GM21367 (cell line): ENCODE results near the gene VWA1.
"Not testable (repeated sequence)": the region's sequence is repeated elsewhere in the genome, so short reads cannot be mapped to it uniquely, and the experiment has no call there.

Experiments
- ATAC-seq: cut with Tn5 transposase; IDR thresholded peaks from one replicate; pipeline ENCODE4 v1.9.1; 2021; ENCODE audit not compliant: unreplicated experiment

The VWA1 gene

DNA sequence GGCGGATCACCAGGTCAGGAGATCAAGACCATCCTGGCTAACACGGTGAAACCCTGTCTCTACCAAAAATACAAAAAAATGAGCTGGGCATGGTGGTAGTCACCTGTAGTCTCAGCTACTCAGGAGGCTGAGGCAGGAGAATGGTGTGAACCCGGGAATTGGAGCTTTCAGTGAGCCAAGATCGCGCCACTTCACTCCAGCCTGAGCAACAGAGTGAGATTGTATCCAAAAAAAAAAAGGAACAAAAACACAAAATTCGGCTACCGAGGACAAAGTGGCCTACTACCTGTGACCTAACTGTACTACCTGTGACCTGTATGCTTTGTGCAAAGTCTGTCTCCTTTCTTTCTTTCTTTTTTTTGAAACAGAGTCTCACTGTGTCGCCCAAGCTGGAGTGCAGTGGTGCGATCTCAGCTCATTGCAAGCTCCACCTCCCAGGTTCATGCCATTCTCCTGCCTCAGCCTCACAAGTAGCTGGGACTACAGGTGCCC is 32.5 kb upstream of the VWA1 start:
- ATAC-seq: not testable (repeated sequence)

DNA sequence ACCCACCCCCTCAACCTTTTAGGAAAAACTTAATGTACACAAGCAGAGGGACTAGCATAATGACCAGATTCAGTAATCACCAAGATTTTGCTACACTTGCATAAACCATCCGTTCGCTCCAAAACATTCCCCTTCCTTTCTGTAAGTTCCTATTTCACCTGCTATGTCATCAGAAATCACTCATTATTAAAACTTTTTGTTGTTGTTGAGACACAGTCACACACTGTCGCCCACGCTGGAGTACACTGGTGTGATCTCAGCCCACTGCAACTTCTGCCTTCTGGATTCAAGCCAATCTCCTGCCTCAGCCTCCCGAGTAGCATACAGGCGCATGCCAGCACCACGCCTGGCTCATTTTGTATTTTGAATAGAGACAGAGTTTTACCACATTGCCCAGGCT is 31.8 kb upstream of the VWA1 start:
- ATAC-seq: no peak

DNA sequence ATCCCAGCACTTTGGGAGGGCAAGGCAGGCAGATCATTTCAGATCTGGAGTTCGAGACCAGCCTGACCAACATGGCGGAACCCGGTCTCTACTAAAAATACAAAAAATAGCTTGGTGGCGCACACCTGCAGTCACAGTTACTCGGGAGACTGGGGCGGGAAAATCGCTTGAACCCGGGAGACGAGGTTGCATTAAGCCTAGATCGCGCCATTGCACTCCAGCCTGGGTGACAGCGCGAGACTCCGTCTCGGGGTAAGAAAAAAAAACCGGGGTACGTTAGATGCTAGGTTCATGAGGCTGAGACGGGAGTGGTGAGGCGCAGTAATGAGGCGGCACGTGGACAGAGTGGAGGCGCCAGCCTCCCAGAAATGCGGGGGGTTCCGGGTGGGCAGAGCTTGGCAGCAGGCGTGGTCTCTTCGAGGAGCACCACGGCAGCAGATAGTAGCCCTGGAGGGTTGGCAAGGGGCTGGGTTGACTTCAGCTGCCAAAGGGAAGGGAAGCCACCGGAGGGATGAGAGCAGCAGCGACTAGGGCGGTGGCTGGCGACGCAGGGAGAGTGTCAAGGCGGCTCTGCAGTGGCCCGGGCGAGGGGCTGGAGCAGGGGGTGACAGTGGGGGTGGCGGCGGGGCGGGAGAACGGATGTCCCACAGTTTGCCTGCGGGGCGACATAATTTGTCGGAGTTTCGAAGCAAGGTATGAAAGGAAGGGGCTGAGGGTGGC is 29.2 kb upstream of the VWA1 start:
- ATAC-seq: no peak

DNA sequence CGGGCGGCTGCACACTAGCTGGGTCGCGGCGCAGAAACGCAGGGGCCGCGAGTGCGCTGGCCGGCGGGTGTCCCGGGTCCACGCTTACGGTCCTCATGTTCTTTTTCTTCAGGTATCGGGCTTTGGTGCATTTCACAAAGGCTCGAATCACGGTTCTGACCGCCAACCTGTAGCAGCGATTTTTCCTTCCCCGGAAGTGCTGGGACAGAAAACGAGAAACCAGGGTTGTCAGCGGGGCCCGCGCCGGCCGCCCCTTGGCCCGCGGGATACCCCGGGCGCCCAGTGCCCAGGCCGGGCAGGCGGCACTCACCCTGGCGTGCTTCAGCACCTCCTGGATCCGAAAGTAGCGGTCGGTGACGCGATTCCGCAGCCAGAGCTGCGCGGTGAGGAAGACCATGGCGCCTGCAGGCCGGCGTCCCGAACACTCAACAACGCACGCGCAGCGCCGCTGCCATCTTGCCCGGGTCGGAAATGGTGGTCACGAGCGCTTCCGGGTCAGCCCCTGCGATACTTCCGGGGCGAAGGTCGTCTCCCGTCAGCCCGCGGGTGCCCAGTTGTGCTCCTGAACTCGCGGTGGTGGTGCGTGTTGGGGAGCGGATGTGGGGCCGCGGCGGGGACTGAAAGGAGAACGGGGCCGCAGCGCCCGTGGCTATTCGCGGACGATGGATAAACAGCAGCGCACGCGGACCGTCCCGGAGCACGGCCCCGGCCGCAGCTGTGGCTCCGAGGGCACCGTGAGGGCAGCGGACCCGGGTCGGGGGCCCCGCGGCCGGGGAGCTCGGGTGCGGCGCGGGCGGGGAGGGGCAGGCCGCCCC is 28.5 kb upstream of the VWA1 start, which contains the start of gene MRPL20:
Gene MRPL20, minus strand, starts transcription at position 473 of the 815 bp plus-strand sequence. Its CDS starts 76 bp downstream, at position 397.
- peak; percentile 82 for ATAC-seq

DNA sequence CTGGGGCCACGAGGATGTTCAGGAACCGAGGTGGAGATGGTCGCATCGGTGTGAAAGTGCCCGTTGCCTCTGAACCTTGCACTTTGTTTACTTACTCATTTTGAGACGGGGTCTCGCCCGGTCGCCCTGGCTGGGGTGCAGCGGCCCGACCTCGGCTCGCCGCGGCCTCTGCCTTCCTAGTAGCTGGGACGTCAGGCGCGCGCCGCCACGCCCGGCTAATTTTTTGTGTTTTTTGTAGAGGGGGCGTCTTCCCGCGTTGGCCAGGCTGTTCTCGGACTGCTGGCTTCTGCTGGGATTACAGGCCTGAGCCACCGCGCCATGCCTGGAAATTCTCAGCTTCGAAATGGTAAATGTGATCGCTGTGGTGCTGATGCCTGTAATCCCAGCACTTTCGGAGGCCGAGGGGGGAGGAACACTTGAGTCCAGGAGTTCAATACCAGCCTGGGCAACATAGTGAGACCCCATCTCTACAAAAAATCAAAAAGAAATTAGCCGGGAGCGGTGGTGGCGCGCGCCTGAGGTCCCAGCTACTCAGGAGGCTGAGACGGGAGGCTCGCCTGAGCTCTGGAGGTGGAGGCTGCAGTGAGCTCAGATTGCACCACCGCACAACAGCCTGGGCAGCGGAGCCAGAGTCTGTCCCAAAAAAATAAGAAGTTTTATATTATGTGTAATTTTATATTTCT is 27.7 kb upstream of the VWA1 start:
- peak; percentile 5 for ATAC-seq

DNA sequence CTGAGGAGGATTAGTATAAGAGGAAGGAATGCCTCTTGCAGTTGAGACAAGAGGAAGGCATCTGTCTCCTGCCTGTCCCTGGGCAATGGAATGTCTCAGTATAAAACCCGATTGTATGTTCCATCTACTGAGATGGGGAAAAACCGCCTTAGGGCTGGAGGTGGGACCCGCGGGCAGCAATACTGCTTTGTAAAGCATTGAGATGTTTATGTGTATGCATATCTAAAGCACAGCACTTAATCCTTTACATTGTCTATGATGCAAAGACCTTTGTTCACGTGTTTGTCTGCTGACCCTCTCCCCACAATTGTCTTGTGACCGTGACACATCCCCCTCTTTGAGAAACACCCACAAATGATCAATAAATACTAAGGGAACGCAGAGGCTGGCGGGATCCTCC is 25.3 kb upstream of the VWA1 start:
- not testable (repeated sequence) for ATAC-seq

DNA sequence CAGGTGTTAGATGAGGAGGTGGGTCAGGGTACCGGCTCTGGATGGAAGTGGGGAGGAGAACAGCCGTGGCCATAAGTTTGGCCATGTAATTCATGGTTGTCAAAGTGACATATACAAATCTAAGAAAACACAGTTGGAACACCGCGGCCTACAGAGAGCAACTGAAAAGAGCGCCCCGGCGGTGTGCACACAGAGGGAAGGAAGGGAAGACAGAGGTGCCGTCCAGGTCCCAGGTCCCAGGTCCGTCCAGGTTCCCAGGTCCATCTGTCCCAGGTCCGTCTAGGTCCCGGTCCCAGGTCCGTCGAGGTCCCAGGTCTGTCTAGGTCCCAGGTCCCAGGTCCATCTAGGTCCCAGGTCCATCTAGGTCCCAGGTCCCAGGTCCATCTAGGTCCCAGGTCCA is 23.9 kb upstream of the VWA1 start:
- ATAC-seq: no peak

DNA sequence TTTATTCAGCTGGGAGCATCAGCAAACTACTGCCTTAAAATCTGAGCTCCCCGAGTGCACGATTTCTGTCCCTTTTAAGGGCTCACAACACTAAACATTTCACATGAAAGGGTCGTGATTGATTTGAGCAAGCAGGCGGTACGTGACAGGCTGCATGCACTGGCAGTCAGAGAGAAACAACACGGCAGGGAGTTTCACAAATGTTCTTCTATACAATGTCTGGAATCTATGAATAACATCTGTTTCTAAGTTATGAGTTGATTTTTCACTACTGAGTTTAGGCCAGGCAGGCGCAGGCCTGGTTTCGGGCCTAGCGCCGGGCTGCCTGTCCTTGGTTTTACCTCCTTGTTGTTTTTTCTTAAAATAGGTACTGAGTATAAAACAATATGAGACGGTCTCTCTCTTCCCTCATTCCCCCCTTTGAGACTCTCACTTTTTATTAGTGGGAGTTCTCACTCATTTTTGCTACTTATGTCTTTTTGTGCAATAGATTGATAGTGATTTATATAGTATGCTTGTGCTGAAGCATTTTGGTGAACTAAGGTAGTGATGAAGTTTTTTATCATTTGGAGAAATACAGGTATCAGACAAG is 23.1 kb upstream of the VWA1 start:
- ATAC-seq: not testable (repeated sequence)

DNA sequence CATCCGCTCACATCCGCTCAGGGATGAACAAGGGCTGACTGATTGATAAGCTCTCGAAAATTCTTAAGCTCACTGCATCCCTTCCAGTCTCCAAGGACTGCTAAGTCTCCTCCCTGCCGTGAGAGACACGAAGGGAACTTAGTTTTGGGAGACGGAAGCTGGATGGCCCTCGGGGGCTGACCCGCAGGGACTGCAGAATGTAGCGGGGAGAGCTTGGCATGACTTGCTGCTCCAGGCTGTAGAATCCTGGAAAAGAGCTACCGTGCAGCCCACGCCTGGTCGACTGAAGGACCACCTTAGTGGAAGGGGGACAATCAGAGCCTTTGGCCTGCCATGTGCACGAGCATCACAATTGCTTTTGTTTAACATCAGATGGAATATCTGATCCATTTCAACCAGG is 19.7 kb upstream of the VWA1 start:
- no peak for ATAC-seq

DNA sequence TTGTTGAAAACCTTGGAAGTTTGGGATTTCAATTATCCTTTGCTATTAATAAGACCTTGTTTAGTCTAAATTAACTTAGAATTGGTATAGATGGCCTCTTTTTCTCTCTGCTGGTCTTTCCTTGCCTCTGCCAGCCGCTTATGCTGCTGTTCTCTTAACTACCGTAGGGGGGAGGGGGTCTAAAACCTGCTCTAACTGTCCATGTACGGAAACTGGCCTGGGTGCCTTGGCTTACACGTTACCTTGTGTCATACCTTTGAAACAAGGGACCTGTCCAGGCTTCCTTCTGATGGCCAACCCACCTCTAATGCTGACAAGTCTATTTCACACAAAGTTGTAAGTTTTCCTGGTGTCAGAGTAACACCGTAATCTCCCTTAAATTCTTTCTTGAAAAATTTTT is 18.1 kb upstream of the VWA1 start:
- ATAC-seq: not testable (repeated sequence)

DNA sequence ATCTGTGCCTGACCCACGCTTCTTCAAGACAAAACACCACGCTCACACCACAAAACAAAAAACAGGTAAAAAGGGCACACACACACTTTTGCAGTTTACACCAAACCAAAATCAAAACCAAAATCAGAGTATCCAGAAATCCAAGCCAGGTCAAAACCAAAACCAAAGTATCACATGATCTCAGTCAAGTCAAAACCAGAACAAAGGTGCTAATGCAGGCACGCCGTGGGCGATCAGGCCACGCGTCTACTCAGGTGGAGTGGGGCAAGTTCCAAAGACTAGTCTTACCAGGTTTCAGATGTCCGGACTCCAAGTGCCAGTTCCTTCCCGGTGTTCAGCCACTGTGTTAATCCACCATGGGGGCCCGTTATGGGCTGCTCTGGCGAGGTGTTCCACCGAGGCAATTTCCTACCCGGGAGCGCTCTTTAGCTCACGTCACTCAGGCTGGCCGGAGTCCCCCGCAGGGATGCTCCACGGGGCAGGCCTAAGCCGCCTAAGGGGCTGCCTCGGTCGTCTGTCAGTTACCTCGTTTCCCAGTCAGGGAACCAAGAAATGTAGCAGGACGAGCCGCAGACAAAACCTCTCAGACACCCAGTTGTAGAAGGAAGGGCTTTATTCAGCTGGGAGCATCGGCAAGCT is 17.5 kb upstream of the VWA1 start:
- ATAC-seq: not testable (repeated sequence)

DNA sequence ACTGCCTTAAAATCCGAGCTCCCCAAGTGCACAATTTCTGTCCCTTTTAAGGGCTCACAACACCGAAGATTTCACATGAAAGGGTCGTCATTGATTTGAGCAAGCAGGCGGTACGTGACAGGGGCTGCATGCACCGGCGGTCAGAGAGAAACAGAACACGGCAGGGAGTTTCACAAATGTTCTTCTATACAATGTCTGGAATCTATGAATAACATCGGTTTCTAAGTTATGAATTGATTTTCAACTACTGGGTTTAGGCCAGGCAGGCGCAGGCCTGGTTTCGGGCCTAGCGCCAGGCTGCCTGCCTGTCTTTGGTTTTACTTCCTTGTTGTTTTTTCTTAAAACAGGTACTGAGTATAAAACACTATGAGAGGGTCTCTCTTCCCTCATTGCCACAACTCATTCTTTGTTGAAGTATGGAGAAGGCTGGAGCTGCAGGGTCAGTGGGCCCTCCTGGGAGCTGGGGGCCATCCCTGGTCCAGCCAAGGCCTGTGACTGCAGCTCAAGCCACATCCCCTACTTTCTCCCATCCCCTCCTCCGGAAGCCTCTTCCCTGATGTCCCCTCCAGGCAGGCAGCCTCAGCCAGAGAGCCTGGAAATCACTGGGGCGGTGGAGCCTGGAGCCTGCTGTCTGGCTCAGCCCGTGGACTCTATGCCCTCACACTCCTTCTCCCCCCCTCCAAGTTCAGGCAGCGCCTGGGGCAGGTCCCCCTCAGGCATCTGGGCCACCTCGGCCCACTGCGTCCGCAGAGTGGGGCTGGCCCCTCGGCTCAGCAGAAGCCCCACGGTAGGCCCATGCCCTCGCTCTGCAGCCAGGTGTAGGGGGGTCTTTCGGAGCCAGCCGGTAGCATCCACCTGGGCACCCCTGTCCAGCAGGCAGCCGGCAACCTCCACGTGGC is 16.8 kb upstream of the VWA1 start:
- ATAC-seq: no peak

DNA sequence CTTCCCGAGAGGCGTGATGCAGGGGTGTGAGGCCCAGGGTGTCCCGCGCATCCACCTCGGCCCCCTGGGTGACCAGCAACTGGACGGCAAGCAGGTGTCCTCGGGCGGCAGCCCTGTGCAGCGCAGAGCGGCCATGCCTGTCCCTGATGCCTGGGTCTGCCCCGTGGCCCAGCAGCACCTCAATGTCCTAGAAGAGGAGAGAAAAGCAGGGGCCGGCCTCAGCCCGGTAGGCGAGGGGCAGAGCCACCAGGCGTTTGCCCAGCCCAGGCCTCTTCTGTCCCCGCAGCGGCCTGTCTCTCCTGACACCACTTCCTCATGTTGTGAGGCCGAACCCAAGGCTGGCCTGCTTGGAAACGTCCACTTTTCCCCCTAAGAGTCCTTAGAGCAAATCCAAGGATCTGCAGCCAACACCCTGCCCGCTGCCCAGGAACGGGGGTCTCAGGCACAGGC is 16.1 kb upstream of the VWA1 start:
- no peak for ATAC-seq

DNA sequence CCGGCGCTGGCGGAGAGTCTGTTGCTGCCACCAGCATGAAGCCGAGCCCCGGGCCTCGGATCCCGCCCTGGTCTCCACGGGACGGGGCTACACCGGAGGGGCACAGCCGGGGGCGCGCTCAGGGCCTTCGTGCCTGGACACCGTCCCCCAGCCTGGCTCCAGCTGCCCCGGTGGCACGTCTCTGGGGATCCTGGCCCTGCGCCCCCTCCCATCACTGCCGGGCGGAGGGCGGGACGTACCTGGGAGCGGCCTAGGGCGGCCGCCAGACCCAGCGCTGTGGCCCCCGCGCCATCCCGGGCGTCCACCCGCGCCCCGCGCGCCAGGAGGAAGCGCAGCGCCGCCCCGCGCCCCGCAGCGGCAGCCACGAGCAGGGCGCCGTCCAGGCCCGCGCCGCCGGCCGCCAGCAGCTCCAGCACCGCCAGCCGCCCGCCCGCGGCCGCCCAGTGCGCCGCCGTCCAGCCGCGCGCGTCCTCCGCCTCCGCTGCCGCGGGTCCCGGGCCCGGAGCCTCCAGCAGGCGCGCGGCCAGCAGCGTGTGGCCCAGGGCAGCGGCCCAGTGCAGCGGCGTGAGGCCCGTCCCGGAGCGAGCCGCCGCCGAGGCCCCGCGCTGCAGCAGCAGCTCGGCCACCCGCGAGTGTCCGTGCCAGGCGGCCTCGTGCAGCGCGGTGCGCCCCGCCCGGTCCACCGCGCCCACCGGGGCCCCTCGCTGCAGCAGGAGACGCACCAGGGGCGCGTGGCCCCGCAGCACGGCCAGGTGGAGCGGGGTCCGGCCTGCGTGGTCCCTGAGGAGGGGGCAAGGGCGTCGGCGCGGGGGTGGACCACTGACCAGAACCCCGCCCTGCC is 15.5 kb upstream of the VWA1 start:
- ATAC-seq: no peak

DNA sequence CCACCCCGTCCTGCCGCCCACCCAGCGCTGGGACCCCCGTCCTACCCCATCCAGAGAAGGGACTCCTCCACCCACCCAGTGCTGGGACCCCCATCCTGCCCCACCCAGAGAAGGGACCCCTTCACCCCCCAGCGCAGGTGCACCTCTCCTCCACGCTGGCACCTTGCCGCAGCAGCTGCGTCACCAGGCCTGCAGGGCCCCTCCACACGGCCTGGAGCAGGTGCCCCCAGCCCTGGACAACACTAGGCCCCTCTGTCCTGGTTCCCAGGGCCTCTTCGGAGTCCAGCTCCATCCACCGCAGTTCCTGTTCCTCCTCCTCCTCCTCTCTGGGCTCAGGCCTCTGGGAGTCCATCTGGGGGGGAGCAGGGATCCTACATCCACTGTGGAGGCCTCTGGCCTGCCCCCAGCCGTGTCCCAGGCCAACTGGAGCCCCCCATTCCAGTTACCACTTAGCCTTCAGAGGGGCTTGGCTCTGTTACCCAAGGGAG is 14.8 kb upstream of the VWA1 start:
- ATAC-seq: no peak

DNA sequence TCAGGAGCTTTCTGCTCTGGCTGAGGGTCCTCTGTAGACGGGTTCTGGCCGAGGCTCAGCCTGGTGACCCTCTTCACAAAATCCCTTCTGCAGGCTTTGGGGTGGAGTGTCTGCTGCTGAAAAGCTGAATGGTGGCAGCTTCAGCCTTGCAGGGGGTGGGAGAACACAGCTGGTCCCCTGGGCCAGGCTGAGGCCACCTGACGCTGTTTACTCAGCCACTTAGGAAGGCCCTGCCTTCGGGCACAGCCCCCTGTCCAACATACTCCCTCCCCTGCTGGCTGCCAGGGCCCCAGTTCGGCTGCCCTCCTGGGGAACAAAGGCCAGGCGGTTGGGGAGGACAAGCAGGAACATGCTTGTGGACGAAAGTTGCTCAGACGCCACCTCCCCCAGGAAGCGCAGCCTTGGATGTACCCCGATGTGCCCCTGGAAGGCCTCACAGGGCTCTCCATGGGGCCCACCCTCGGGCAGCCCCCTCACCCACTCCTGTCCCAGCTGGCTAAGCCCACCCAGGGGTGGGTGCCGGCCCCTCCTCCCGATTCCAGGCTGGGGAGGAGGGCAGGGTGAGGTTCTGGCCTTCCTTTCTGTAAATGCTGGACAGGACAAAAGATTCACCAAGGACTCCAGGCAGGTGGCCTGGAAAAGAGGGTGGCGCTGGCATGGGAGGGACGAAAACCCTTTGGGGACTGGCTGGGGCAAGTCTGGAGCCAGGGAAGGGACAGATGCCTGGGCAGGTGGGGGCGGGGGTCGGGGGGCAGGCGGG is 14.2 kb upstream of the VWA1 start, which contains the start of gene ANKRD65:
Gene ANKRD65, minus strand, starts transcription at position 130 of the 760 bp plus-strand sequence. CDS start 271 bp downstream, outside the sequence.
- ATAC-seq: no peak

DNA sequence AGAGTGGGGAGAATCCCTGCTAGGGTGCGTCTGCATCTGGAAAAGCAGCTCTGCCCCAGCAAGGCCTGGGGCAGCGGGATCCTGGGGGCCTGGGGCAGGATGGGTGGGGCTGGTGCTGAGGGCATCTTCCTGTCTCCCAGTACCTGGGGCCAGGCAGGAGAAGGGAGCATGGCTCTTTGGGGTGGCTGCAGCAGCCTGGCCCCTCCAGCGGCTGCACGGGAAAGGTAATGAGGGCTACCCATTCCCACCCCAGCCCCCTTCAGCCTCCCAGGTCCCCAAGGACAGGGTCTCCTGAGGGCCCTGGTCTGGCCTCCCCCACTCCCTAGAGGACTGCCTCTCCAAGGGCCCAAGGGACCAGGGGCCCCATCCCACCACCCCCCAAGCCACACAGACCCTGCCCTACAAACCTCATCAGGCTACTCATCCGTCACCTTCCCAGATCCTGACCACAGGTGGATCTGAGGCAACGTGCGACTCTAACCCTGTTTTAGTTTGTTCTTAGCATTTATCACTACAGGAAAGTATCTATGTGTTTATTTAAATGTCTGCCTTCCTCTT is 13.5 kb upstream of the VWA1 start:
- no peak for ATAC-seq
